HG02759 (cell line): ENCODE results near the gene COL5A1.

Experiments used
- ATAC-seq: cut with Tn5 transposase; IDR thresholded peaks from one replicate; pipeline ENCODE4 v1.9.1; 2021; ENCODE audit warnings: mild to moderate bottlenecking, moderate library complexity; ENCODE audit not compliant: unreplicated experiment

Gene COL5A1

DNA sequence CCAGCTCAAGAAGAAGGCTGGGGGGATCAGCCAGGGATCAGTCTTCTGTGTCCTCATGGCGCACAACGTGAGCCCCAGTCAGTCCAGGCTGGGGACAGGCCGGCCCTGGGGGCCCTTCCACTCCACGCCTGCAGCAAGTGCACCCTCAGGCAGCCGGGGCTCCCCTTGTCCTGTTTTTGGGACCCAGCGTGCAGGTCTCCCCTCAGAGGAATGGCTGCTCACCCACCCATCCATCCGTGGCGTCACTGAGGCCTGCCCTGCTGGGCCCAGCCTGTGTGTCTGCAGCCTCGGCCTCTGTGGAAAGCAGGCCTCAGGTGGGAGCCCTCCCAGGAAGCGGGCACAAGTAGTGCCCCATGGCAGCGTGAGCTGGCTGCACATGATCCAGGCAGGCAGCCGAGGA, 186.4 kb downstream of the COL5A1 start:
- ATAC-seq = no peak

DNA sequence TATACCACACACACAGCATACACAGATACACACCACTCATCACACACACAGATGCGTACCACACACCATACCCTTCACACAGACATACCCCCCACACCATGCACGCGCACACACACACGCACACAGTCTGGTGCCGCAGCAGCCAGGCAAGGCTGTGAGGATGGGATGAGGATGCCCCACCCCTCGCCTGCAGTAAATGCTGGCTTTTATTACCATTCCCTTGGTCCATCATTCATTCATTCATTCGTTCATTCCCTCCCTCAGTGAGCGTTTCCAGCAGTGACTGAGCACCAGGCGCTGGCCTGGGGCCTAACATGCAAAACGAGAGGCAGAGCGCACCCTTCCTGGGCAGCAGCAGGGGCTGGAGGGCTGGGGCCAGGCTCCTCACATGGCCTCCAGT, 187.3 kb downstream of the COL5A1 start:
- ATAC-seq = no peak

DNA sequence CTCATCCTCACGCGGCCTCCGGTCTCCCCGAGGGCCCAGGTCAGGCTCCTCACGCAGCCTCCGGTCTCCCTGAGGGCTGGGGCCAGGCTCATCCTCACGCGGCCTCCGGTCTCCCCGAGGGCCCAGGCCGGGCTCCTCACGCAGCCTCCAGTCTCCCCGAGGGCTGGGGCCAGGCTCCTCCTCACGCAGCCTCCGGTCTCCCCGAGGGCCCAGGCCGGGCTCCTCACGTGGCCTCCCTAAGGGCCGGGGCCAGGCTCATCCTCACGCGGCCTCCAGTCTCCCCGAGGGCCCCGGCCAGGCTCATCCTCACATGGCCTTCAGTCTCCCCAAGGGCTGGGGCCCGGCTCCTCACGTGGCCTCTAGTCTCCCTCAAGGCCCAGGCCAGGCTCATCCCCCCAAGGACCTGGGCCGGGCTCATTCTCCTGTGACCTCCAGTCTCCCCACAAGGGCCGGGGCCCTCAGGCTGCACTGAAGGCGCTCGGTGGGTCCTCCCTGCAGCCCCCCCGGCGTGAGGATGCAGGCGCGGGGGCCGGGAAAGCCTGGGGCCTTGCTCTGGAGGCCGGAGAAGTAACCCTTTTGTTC, 187.8 kb downstream of the COL5A1 start:
- ATAC-seq = no peak

DNA sequence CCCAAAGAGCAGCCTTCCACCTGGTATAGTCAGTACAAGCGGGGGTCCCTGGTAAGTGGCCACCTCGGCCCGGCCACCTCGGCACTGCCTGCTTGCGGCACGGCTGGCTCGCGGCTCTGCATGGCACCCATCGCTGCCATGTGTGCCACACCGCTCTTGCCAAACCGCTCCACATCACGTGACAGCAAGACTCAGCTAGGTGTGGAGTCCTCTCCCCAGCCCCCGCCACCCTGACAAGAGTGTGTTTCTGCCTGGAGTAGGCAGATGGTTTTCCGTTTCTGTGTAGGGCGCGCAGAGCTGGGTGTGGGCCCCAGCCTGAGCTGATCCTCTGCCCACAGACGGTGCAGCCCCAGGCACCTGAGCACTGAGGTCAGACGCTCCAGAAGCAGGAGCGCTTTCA, 188.5 kb downstream of the COL5A1 start:
- ATAC-seq = no peak

DNA sequence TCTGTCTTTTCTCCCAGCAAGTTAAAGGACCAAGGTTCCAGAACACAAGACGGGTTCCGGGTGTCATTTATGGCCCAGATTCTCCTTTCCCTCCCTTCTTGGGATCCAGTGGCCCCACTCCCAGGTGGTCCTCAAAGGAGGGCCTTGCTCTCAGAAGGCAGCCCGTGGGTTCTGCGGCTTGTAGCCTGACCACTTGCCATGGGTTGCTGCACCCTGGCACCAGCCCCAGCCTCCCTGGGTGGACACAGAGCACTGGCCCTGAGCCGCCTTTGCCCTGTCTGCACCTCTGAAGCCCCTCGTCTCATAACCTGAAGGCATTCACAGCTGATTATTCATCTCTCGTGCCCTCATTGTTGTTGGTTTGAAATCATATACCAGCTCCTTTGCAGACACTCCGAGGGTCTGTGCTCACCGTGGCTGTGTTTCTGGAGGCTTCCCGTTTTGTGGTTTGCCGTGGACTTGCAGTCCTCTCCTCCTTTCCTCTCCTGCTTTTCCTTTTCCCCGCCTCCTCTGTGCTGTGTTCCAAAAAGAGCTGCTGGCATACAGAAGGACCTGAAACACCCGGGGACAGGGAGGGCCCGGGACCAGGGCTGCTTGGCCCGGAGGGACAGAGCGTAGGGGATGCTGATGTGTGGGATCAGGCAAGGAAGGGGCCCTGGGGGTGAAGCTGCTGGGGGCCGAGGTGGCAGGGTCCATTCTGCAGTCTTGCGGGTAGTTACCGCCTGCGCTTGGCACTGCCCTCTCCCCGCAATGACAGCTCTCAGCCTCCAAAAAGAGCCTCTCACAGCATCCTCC, 189.5 kb downstream of the COL5A1 start:
- no peak for ATAC-seq

DNA sequence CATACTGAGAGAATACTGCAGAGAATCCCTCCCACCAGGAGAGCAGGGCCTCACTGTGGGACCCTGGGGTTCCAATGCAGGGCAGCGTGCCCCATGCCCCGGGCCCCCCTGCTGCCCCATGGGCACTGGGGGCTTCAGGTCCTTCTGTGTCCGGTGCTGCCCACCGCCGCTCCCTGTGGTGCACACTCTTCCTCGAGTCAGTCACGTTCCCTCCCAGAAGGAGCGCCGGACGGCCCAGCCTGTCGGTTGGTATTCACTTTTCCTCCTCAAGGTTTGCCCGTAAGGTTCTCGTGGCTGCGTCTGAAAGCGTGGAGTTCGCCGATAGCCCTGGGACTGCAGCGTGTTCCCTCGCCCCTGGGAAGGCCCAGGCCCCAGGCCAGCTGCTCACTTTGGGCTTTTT, 190.9 kb downstream of the COL5A1 start:
- ATAC-seq = no peak

DNA sequence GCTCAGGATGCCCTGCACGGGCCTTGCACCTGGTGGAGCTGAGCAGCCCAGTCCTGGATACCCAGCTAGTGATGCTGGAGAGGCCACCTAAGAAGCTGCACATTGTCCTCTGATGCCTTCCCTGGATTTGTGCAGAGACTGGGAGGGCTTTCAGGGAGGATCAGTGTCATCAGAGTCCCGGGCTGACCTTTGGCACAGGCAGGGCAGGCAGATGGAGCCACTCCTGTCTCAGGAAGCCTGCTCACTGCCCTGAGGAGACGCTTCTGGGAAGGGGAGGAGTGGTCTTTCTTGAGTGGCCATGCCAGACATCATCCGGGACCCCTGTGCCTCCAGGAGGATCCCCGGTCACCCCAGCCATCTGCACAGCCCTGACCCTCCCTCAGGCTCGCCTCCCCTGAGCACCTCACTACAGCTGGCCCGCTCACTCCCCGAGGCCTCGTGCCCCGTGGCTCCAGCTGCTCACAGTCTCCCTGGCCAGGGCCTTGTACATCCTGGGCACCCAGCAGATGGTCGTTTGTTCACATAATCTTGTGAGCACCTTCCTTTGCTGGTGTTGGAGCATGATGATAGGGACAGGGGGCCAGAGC, 191.8 kb downstream of the COL5A1 start:
- no peak for ATAC-seq

DNA sequence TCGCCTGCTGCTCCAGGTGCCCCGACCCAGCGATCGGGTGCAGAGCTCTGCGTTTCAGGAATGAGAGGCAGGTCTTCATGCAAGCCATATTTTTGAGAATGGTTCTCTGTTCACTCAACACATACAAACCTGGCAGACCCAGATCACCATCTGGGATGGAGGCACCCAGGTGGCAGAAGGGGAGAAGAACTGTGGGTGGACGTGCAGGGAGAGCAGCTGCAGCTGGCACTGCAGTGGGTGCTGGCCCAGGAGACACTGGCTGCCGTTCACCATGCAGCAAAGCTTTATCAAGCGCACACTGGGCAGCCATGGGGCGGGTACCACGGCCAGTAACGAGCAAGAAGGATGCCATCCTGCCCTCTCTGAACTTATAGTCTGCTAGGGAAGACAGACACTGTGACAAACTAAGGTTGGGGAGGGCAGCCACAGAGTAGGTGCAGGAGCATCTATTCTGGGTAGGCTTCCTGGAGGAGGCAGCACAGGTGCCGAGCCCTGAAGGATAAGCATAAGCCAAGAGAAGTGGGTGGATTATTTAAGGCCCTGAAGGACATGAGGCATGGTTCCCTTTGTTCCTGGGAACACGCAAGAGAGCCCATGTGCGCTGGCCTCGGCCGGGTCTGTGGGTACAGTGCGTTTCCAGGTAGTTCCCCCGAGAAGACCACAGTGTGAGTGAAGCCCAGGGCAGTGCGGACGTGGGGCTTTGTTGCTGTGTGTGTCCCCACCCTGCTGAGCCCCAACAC, 192.8 kb downstream of the COL5A1 start:
- no peak for ATAC-seq

DNA sequence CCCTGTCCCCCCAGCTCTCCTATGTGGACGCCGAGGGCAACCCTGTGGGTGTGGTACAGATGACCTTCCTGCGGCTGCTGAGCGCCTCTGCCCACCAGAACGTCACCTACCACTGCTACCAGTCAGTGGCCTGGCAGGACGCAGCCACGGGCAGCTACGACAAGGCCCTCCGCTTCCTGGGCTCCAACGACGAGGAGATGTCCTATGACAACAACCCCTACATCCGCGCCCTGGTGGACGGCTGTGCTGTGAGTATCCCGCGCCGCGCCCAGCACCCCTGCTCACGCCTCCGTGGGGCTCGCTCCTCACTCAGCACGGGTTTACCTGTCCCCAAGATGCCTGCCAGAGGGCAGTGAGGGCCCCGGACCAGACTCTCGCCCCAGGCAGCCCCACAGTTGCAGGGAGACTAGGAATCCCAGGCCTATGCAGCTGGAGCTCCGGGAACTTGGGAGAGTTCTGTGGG, 193.4 kb downstream of the COL5A1 start:
- ATAC-seq = no peak

DNA sequence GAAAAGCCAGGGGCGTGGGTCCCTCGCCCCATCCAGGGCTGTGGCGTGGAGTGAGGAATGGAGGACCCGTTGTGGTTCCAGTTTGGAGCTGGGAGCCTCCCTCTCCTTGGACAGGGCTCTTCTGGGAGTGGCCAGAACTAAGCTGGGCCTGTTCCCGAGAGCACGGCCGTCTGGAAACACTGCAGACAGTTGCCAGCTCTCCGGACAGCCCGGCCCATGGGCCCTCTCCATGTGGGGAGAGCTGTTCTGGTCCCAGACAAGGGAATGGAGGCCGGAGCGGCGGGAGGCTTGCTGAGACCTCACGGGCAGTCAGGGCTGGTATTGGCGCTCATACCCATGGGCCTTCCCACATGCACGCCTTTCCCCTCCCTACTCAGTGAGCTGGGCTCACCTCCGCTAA, 193.8 kb downstream of the COL5A1 start:
- no peak for ATAC-seq

DNA sequence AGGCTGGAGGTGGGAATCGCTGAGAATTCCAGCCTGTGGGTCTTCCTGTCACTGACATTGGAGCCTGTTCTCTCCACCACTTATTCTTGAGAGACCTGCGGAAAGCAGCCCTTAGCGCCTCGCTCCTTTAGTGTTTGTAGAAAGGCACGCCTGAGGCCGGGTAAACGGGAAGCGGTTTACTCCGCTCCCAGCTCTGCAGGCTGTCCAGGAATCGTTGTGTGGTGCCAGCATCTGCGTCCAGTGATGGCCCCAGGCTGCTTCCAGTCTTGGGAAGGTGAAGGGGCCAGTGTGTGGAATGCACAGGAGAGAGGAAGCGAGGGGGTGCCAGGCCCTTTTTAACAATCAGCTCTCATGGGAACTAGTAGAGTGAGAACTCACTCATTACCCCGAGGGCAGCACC, 194.4 kb downstream of the COL5A1 start:
- no peak for ATAC-seq

DNA sequence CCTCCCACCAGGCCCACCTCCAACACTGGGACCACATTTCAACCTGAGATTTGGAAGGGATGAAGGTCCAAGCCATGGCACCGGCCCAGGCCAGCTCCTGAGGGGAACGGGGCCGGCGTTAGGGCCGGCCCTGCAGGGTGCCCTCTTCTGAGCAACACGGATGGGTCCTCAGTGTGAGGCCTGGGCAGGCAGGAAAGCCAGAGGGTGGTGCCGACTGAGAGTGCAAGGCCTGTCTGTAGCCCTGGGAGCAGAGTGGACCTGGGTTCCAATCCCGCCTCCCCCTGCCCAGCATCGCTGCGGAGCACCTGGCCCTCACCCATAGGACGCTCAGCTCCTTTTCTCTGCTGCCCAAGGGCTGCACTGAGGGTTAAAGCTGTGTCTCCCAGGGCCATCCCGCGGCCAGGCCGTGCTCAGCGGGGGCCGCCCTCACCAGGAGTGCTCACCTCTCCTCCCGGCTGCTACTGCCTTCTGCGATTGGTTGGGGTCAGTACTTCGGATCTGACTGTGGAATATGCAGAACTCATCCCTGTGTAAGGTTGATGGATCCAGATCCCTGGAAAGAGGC, 194.9 kb downstream of the COL5A1 start:
- no peak for ATAC-seq

DNA sequence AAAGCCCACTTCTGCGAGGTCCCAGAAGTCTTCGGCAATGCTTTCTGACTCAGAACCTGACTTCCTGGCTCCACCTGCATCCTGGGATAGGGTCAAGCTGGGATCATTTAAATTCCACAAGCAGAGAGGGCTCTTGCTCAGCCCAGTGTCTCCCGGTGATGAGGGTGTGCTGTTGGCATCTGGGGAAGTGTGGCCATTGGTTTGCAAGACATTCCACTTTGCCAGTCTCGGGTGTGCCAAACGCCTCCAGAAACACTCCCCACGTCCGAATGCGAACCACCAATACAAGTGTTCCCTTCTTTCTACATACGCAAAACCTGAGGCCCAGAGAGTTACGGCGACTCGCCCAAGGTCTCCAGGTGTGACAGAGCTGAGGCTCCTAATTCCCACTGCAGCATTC, 195.9 kb downstream of the COL5A1 start:
- ATAC-seq = no peak

DNA sequence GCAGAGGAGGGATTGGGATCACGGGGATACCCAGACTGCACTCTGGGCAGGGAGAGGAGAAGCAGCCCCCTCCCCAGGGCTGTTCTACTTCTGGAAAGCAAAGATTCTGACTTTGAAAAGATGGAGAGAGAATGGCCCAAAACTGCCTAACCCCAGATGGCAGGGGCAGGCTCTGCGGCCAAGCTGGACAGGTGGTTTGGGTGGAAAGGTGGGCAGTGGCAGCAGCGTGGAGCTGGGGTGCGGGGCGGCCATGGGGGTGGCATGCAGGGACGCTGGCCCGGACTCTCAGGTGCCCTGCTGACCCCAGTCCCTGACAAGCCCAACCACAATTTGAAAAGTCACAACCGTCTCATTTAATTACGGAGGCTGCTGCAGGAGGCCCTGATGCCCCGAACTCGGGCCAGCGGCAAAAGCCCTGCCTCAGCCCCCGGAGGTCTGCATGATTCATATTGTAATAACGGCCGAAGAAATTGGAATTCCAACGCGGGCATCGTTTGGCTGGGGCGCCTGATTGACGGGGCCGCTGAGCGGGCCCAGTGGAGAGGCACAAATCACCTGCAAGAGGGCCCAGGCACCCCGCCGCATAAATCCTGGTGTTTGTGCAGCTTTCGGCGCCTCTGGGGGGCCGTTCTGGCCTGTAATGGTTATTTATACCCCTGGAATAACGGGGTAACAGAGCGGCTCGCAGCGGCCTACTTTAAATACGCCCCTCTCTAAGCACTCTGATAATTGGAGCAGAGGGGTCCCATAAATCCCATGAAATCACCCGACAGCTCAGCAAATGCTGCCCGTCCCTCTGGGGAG, 197.2 kb downstream of the COL5A1 start:
- ATAC-seq = no peak

DNA sequence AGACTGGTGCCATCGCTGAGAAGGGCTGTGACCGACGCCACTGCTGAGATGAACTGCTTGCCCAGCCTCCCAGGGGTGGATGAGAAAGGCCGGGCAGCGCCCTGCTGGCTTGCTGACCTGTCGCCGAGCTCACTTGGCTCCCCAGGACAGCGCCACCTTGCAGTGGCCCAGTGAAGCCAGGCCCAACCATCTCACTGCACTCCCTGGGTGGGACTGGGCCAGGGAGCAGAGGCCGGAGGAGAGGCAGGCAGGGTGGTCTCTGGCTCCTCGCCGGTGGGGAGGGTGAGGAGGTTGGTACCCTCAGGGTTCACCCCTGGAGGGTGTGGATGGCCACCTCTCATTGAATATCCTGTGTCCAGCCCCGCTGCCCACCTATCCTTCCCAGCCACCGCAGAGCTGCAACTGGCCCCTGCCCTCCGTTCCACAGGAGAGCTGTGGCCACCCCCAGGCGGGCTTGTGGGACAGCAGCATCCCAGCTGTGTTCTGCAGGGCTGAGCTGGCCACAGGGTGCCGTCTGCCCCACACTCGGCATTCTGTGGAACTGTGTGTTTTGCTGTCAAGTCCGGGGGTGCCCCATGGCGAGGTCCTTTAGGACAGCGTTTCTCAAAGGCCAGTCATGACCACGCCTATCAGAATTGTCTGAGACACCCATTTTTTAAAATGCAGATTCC, 198.0 kb downstream of the COL5A1 start:
- ATAC-seq = no peak

DNA sequence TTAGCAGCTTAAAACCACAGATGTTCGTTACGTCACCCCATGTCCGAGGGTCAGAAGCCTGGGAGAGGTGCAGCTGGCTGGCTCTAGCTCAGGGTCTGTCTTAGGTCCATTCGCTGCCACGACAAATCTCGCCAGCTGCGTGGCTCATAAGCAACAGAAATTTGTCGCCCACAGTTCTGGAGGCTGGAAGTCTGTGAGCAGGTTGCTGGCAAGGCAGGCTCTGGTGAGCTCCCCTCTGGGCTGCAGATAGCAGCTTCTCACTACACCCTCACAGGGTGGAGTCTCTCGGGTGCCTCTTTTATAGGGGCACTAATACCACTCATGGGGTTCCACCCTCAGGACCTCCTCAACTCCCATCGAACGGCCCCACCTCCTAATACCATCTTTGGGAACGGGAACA, 198.9 kb downstream of the COL5A1 start:
- no peak for ATAC-seq

DNA sequence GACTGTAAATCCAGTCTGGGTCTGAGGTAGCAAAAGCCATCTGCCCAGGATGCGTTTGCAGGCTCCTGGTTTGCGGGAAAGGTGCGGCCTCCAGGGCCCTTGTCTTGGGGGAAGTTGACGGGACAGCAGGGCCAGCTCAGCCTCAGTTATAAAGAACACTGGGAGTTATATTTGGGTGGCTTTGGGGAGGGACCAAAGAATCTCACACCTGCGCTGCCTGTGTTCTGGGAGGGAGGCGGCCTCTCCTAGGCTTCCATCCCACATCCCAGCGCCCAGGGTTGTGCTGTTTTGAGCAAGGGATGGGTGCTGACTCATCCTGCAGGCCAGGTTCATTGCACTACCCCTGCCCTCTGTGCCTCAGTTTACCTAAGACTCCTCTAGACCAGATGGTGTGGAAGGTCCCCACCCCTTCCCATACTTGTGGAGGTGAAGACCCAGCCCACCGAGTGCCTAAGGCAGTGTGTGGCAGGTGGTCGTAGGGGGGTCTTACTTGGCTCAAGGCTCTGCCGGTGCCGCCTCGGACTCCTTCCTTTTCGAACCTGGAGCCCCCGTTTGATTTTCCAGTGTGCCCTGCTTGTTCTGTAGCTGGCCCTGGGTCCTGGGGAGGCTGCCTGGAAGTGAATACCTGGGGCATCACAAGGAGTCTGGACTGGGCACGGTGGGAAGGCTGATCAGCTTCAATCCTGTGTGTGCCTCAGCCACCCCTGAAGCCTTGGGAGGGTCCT, 199.7 kb downstream of the COL5A1 start:
- no peak for ATAC-seq

DNA sequence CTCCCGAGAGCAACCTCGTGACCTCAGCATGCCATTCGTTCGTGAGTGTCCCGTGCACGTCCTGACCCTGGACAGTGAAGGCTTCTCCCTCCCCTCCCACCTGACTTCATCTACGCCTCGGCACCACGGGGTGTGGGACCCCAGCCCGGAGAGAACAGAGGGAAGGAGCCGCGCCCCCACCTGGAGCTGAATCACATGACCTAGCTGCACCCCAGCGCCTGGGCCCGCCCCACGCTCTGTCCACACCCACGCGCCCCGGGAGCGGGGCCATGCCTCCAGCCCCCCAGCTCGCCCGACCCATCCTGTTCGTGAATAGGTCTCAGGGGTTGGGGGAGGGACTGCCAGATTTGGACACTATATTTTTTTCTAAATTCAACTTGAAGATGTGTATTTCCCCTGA, 200.7 kb downstream of the COL5A1 start:
- ATAC-seq = no peak

DNA sequence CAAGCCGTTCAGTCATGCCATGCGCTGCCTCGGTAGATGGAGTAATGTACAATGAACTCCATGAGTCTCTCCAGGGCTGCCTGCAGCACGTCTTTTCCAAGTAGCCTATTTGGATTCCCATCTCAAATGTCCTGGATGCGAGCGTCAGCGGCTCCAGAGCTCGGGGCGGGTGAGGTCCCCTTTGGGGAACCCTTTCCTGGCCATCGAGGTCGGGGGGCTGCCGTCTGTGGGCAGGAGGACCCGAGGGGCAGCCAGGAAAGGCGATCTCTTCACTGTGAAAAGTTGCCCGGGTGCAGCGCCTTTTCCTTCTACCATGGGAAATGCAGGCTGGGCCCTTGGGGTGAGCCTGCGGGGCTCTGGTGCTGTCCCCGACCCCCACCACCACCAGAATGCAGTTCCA, 202.1 kb downstream of the COL5A1 start:
- ATAC-seq = no peak
